ENCODE results near the gene TMEM236.
"Not testable (repeated sequence)": the region's sequence is repeated elsewhere in the genome, so short reads cannot be mapped to it uniquely, and the experiment has no call there.

TMEM236 gene, protein sequence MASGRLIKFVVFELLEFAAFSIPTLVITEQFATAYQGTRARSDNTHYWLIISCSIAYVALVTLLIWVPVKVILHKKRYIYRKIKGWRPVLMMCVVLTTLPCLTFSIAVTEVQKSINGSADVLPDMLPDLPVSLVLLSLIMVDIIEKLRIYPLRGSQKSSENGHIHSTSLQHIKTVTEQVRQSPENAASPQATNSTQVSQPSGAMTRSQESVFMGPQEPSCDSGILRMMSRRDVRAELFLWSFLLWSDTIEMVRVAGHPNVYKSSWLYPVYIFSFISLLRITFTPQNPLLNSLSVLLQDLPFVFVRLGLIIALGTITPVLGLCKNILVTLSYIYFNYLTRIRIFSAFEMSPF

DNA sequence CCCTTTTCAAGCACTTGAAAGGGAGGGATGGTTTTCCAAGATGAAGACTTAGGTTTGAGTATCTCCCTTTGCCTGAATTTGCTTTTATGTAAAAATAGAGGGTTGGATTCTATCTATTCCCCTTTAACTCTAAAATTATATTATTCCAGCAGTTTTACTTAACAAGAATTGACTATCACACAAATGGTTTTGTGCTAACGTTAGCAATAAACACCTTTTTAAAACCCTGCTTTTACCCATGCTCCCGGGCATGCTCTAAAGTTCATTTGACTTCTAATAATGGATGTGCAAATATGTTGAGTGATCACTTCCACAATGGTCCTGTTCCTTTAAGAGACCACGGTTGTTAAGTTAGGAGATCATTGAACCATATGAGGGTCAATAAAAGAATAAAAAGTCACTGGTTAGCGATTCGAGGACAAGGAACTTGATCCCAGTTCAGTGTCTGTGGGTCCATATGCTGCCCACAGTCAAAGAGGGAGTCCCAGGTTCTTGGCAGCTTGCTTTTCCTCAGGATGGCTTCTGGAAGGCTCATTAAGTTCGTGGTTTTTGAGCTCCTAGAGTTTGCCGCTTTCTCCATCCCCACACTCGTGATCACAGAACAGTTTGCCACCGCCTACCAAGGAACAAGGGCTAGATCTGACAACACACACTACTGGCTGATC lies at the start of gene TMEM236:
TSS of gene TMEM236 (plus strand) at position 421 of the 665 bp plus-strand sequence. CDS start at position 516, 95 bp downstream.
- no peak for DNase-seq (ENCODE audit: low spot score)

DNA sequence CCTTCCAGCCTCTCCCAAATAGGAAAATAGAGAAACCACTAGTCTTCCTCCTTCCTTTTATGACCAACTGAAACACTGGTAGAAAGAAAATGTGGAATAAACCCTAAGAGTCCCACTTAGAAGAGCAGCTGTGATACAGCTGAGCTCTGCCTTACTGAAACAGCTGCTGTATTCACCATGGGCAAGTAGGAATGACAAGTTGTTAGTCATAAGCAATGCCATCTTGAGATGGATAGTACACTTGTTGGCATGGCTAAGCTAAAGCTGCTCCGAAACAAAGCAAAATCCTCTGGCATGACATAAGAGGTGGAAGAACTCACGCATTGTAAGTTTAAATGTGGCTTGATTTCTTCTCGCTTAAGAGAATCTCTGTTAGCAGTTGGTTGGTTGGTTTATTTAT lies 48.3 kb upstream of the TMEM236 start:
- DNase-seq (ENCODE audit: low spot score) = no peak

DNA sequence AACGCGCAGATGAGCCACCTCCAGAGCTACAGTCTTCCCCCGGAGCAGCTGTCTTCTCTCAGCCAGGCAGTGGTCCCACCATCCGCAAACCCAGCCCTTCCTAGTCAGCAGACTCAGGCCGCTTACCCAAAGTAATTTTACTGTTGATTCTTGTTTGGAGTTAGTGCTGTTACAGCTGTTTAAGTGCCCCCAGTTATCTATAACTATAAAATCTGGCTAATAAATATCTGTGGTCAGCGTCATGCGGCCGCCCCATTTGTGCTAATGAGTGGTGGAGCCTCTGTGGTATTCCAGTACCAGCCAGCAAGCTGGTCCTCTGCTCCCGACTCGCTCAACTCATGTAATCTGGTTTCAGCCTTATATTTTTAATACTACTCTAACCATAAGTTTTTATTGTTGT lies 43.2 kb upstream of the TMEM236 start:
- DNase-seq (ENCODE audit: low spot score) = no peak

DNA sequence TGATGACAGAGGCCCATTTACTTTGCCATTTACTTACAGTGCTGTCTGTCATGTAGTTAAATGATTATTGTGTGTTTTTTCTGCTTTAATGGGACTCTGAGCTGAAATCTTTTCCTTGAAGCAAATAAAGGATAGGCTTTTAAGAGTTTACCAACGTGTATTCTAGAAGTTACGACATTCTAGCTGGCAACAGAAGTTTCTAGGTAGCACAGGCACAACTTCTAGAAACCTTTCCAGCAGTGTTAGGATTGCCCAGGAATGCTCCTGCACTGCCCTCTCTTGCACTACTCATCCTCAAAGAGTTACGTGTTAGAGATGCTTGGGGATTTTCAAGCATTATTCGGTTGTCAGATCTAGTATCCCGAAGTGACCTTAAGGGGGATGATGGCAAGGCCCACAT lies 42.5 kb upstream of the TMEM236 start:
- no peak for DNase-seq (ENCODE audit: low spot score)

DNA sequence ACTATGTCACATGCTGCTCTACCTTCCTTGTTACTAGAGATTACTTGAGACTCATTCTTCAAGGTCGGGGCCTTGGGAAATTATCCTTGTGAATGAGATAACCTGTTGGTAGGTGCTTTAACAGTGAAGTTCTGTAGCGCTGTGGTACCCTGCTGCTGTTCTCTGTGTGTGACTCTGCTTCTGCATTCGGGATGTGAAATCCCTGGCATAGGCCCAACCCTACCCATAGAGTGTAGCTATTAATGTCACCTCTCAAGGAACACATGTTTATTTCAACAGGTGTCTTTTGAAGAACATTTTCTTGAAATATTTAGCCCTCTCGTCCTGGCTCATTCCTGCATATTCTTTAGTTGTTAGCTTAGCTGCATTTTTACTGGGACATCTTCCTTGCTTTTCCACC lies 41.8 kb upstream of the TMEM236 start:
- no peak for DNase-seq (ENCODE audit: low spot score)

DNA sequence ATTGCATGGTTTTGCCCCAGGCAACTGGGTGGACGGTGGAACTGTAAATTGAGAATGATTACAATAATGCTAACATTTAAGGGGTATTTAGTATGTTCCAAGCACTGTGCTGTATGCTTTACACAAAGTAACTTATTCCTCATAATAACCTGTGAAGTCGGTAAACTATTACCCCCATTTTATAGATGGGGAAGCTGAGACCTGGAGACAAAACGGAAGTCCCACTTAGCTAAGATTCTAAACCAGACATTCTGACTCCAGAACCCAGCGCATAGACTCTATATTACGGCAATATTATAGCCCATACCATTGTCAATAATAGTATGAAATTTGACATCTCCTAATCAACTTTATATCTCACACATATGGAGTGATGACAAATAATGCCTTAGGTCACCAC lies 39.9 kb upstream of the TMEM236 start:
- no peak for DNase-seq (ENCODE audit: low spot score)

DNA sequence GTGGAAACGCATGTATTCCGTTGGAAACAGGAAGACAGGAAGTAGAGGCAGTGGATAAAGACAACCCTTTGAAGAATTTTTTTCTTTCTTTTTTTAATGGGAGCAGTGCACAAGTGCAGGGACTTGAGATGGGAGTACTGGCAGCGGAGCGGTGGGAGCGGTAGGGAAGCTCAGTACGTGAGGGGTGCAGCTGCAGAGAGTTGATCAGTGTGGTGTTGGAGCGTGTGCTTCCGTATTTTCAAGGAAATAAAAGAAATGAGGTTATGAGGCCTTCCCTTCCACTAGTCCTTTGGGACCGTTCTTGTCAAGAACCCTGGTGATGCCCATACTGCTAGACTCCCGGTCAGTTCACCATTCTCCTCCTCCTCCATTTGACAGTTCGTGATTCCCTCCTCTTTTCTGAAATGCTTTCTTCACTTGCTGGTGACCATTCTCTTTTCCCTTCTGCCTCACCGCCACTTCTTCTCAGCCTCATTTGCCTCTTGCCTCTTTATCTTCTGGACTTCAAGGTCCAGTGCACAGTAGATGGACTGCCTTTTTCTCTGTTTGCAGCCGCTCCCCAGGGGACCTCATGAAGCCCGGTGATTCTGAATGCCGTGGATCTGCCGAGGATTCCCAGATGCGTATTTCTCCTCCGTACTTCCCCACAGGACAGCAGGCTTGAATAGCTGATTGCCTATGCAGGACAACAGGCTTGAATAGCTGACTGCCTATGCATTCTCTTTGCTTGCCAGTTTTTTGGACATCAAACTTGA lies 39.1 kb upstream of the TMEM236 start:
- no peak for DNase-seq (ENCODE audit: low spot score)

DNA sequence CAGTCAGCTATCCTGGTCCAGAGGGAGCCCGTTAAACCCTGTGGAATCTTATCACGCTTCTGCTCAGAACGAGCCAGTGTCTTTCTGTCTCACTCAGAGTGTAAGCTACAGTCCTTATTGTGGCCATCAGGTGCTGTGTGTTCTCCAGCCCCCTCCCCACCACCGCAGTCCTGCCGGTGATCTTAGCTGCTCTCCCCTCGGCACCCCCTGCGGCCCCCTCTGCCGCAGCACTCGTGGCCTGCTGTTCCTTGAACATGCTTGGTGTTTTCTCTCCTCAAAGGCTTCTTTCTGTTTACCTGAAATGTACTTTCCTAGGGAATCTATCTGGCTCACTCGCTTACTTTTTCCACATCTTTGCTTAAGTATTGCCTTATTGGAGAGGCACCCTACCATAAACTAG lies 38.2 kb upstream of the TMEM236 start:
- DNase-seq (ENCODE audit: low spot score) = no peak

DNA sequence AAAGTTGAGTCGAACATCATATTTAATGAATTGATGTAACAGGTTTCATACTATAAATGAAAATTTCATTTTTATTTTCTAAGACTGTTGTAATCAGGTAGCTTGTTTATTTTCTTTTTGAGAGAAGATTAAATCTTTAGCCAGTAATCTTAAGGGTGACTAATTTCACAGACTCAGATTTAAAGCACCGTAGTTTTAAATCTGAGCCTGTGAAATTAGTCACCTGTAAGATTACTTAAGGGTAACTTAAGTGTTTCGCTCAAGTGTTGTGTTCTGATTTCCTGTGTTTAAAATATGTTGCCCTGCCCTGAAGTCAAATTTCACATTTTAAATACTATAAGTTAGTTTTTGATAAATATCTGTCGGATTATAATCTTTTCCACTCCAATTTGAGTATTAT lies 35.8 kb upstream of the TMEM236 start:
- DNase-seq (ENCODE audit: low spot score) = no peak

DNA sequence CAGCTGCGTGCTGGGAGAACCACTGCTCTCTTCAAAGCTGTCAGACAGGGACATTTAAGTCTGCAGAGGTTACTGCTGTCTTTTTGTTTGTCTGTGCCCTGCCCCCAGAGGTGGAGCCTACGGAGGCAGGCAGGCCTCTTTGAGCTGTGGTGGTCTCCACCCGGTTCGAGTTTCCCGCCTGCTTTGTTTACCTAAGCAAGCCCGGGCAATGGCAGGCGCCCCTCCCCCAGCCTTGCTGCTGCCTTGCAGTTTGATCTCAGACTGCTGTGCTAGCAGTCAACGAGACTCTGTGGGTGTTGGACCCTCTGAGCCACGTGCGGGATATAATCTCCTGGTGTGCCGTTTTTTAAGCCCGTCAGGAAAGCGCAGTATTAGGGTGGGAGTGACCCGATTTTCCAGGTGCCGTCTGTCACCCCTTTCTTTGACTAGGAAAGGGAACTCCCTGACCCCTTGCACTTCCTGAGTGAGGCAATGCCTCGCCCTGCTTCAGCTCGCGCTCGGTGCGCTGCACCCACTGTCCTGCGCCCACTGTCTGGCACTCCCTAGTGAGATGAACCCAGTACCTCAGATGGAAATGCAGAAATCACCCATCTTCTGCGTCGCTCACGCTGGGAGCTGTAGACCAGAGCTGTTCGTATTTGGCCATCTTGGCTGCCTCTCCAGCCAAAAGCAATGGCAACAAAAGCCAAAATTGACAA lies 29.5 kb upstream of the TMEM236 start:
- DNase-seq (ENCODE audit: low spot score) = not testable (repeated sequence)

DNA sequence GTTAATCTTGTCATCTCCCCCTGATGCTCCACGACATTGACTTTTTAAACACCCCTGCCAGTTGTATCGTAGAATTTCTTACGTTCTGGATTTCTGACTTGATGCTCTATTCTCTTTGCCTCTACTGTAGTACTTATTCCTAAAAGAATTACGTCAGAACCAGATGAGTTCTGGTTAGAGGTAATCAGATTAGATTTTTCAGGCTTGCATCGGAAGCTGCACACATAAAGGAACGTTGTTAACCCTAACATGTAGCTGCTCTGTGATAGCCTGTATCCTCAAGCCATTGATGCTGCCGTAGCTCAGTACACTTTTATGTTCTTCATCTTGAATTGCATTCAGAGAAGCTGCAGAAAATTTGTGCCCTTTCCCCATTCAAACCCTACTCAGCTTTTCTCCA lies 26.3 kb upstream of the TMEM236 start:
- DNase-seq (ENCODE audit: low spot score) = no peak

DNA sequence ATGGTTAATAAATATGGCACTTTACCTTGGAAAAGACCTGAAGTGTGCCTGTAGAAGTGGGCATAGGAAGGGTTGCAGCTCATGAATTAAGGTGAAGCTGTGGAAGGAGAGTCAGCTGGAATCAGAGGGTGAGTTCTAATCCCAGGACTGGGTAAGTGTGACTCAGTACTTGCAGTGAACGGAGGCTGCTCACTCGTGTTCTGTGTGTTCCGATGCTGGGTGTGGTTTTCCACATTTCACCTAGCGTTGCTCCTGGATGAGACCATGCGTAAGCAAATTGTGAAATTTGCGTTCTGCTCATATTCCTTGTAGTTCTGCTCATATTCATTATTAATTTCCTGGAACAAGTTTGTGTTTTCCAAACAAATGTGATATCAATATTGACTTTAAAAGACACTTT lies 22.4 kb upstream of the TMEM236 start:
- no peak for DNase-seq (ENCODE audit: low spot score)

DNA sequence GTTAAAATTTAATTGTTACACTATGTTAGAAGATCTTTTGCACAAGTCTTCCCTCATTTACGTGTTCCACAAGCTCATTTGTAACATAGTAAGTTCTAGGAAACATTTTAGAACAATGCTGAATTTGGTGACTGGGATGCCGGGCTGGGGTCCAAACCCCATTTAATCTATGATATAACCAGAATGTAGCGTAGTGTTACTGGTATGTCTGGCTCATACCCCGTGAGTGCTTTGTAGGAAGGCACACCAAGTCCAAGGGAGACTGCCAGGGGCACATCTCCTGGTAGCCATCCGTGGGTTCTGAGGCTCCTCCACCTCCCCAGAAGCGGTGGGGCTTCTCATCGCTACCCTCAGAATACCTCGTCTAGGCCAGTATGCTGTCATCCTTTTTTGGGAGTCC lies 21.3 kb upstream of the TMEM236 start:
- DNase-seq (ENCODE audit: low spot score) = no peak

DNA sequence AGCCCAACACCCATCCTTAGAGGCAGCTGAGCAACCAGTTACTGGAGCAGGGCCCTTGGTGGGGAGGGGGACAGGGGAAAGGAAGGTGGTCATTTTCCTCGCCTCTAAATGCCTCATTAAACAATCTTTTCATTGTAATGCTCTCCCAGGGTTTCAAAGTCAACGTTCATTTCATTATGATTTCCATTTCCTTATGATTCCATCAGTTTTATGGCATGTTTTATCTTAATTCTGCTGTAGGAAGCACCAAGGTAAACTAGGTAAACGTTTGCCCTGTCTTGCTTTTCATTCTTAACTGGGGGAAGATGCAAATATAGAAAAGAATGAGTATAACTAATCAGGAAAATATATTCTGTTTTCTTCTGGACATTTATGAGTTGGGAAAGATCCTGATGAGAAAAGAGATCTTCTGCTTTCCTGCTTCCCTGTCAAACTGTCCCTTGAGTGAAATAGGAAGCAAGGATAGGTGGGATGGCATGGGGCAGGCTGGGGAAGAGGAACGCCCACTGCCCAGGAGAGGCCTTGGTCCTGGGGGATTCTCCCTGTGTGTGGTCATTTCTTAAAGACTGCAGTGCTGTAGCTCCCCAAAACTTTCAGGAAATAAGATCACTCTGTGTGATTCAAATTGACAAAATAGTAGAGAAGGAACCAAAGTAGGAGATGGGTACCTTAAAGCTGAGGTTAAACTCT lies 20.5 kb upstream of the TMEM236 start:
- DNase-seq (ENCODE audit: low spot score) = no peak

DNA sequence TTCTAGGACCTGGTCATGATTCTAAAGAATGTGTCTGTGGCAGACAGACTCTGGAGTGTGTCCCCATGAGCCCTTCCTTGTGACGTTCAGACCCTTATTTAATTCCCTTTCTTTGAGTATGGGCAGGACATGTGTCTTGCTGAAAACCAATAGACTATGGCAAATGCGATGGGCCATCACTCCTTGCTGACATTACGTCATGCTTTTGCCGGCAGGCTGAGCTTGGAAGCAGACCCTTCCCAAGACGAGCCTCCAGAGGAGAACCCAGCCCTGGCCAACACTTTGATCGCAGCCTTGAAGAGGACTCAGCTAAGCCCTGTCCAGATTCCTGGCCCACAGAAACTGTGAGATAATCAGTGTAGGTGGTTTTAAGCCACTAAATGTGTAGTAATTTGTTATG lies 18.4 kb upstream of the TMEM236 start:
- no peak for DNase-seq (ENCODE audit: low spot score)

DNA sequence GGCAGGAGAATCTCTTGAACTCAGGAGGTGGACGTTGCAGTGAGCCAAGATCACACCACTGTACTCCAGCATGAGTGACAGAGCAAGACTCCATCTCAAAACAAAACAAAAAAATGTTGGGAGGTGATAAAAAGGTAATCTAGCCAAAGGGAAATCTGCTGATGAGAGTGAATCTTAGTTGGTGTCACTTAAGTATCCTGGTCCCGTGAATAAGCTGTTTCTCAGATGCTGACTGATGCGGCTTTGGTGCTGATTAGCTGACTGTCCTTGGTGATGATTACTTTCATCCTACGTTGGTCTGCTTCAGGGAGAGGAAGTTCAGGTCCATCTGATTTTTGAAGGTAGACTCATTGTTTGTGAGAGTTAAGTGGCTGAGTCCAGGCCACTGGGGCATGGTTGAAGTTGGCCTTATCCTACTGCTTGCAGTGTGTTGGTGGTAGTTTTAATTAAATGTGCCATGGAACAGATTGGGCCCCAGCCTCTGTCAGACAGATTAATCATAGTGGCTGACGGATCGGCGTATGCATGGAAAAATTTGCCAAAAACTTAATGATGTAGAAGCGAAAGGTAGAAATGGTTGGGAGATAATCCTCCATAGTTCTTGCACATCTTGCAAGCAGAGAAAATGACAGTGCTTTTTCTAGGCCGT lies 17.4 kb upstream of the TMEM236 start:
- no peak for DNase-seq (ENCODE audit: low spot score)

DNA sequence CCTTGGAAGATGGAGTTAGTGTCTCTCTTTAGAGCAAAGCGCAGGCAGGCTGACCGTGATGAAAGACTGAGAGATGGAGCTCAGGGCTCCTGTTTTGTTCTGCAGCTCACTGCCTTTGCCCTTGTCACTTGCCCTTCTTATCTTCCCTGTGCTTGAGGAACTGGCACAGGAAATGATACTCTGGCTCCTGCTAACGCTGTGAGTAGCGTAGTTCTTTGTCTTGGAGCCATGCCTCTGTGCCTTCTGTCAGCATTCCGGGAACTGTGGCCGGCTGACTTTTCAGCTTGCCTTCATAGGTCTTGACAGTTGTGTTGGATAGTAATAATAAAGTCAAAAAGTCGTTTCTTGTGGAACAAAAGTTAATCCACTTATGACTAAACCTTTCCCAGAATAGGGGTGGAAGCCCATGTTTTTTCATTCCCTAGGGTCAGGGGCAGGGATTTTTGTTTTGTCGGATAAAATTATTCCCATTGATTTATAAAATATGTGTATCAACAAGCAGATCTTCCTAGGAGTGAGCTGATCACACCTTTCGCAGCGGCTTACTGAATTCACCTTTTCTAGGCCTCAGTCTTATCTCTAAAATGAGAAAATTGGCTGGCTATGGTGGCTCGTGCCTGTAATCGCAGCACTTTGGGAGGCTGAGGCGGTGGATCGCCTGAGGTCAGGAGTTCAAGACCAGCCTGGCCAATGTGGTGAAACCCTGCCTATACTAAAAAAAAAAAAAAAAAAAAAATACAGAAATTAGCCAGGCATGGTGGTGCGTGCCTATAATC lies 16.6 kb upstream of the TMEM236 start:
- no peak for DNase-seq (ENCODE audit: low spot score)

DNA sequence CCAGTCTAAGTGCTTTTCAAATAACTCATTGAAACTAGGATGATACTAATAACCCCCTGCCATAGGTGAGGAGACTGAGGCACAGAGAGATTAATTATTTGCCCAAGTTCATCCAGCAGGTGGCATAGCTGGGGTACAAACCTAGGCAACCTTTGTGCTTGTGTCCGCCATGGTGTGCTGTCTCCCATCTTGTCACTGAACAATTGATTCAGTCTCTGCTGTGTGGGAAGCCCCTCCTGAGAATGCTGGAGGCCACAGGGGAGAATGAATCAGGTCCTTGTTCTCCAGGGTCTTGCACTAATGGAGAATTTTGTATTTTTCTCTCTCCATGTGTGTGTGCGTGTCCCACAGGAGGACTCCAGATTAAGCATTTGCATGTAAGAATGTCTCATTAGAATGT lies 15.8 kb upstream of the TMEM236 start:
- DNase-seq (ENCODE audit: low spot score) = no peak

DNA sequence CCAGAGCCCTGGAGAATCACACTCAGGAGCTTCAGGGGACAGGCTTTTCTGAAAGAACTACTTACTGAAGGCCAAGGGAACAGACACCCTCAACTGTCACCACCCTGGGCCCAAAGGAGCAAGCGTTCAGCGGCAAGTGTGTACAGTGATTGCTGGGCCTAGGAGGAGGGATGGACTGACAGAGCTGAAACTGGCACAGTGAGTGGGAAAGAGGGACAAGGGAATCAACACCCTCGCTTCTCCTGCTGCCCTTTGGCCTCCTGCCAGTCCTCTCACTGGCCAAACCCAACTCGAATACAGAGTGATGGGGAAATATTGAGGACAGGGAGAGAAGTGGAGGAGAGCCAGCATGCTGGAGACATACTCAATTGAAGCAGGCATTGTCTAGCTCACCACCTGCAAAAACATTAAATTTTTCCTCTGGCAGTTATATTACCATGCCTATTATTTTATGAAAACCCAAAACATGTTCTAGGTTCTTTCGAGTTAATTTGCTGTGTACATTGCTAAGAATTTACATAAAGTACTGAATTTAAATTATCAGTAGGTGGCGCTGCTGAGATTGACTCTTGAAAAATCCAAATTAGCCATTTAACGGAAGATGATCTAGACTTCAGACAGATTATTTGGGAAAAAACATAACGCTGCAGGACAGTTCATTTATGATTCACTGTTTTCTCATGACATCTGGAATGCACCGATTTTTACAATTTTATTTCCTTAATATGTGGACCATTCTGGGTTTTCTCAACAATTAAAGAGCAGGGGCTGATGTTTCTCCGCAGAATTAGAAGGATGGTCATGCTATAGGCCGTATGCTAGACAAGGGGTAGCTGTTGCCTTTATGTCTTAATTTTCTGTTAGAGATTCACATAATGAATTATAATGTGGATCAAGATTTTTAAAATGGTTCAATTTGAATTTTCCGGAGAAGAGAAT lies 14.7 kb upstream of the TMEM236 start:
- no peak for DNase-seq (ENCODE audit: low spot score)

Data from D341Med (cell line).